Uterus (tissue), 2 donors: ENCODE measurements around the gene NDE1.

ENCODE experiments used
- POLR2A ChIP-seq, 2 donors: fragments of 450-650 bp; IDR thresholded peaks; one replicate each; pipeline ENCODE4 v1.6.1; 2016; ENCODE audit warnings: antibody characterized with exemption in 2 of 2, mild to moderate bottlenecking in 1 of 2, moderate library complexity in 1 of 2
- TF ChIP-seq, protein P1 (sequence below), 4 experiments: fragments of 200-600 bp in 2 of 4; fragments of 450-650 bp in 2 of 4; sonication (generic) in 2 of 4; IDR thresholded peaks; one replicate each; pipeline ENCODE4 v1.5.1; 2016 to 2019; ENCODE audit warnings: antibody characterized with exemption in 4 of 4, mild to moderate bottlenecking in 2 of 4, moderate library complexity in 1 of 4

DNA sequence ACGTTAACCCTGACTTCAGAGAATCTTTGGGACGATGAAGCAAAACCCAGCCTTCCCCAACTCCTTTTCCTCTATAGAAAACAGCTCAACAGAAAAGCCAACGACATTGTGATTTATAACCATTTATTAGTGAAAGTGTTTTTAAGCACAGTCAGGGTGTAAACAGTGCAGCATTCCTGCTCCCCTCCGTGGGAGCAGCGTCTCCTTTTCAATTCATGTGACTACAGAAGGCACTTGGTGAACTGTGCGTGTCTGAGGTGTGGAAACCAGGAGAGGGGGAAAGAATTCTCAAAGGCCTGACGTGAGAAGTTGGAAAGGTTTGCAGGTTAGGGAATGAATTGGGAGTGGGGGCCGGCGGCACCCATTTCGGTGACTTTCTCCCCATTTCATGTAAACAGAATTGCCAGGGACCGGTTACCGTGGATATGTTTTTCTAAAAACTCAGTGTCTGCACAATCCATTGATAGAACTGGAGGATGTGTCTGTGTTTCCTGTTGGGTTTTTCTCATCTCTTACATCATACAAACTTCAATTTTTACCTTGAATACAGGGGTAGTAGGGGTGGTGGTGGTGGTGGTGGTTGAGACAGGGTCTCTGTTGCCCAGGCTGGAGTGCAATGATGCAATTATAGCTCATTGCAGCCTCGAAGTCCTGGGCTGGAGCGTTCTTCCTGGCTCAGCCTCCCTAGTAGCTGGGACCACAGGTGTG lies 53.1 kb downstream of the NDE1 start:
- TF ChIP-seq, protein P1, sequence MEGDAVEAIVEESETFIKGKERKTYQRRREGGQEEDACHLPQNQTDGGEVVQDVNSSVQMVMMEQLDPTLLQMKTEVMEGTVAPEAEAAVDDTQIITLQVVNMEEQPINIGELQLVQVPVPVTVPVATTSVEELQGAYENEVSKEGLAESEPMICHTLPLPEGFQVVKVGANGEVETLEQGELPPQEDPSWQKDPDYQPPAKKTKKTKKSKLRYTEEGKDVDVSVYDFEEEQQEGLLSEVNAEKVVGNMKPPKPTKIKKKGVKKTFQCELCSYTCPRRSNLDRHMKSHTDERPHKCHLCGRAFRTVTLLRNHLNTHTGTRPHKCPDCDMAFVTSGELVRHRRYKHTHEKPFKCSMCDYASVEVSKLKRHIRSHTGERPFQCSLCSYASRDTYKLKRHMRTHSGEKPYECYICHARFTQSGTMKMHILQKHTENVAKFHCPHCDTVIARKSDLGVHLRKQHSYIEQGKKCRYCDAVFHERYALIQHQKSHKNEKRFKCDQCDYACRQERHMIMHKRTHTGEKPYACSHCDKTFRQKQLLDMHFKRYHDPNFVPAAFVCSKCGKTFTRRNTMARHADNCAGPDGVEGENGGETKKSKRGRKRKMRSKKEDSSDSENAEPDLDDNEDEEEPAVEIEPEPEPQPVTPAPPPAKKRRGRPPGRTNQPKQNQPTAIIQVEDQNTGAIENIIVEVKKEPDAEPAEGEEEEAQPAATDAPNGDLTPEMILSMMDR (IDR thresholded peaks at IDR 0.05), result no peak
- no peak for TF ChIP-seq POLR2A (IDR thresholded peaks at IDR 0.05)
